Colonic mucosa (tissue), 4 donors: ENCODE data around the gene FGB. TPM values are rescaled to one million over a fixed set of nuclear protein-coding genes. Genes with fewer than 3 reads are reported as not detected.

Source experiments
- DNase-seq: peaks from one replicate; pipeline ENCODE4 v3.0.0-alpha.2; 2020
- H3K27ac ChIP-seq: fragments of 200-600 bp; one replicate; pipeline ENCODE4 v1.8.0; 2021
- H3K27me3 ChIP-seq: fragments of 200-600 bp; one replicate; pipeline ENCODE4 v1.8.0; 2021
- H3K36me3 ChIP-seq: fragments of 200-600 bp; one replicate; pipeline ENCODE4 v1.8.0; 2021
- H3K4me1 ChIP-seq: fragments of 200-600 bp; one replicate; pipeline ENCODE4 v1.8.0; 2021; ENCODE audit warnings: mild to moderate bottlenecking
- H3K4me3 ChIP-seq: fragments of 200-600 bp; one replicate; pipeline ENCODE4 v1.8.0; 2021
- H3K9ac ChIP-seq, 2 donors: one replicate each; pipeline ENCODE4 v1.7.0; 2013; ENCODE audit warnings: control low read depth in 2 of 2, low read depth in 2 of 2, low read length in 2 of 2
- H3K9me3 ChIP-seq: fragments of 200-600 bp; one replicate; pipeline ENCODE4 v1.8.0; 2021
- intact Hi-C: fragments of 100-400 bp; cut with DNase I; formaldehyde crosslinking; loops from one replicate; pipeline ENCODE4 v1.14.1; 2022
- total RNA-seq, 2 donors: library from RNA; stranded (reverse); fragmentation: NEBNext Ultra II Directional in 1 of 2; extraction: Animal tissue kit (Norgen Biotek cat#: 25700) in 1 of 2; gene quantifications; one replicate each; pipeline ENCODE4 v1.2.1, GENCODE V29; 2021
- TF ChIP-seq, protein P1 (sequence below): fragments of 200-600 bp; IDR thresholded peaks from one replicate; pipeline ENCODE4 v1.8.0; 2022; ENCODE audit warnings: antibody characterized with exemption, mild to moderate bottlenecking
- donor health status: healthy.
- donor health status: DM: no; HTN: no; CAD: no.
- donor health status: DM: no; HTN: no; CAD: no.

The FGB gene
- total RNA-seq: 1 to 10 TPM in 1 of 2 donors, under 1 TPM in 1; 0.13 to 6.2 TPM

GRCh38 chr4:154562697-154563254, at the start of gene FGB:
TSS of gene FGB (plus strand) at chr4:154563011. CDS start at chr4:154563019, 8 bp downstream.
- no peak for DNase-seq

GRCh38 chr4:154516318-154517029, 46.3 kb upstream of the FGB start:
- intact Hi-C loops: no loop called here
- TF ChIP-seq, protein P1, sequence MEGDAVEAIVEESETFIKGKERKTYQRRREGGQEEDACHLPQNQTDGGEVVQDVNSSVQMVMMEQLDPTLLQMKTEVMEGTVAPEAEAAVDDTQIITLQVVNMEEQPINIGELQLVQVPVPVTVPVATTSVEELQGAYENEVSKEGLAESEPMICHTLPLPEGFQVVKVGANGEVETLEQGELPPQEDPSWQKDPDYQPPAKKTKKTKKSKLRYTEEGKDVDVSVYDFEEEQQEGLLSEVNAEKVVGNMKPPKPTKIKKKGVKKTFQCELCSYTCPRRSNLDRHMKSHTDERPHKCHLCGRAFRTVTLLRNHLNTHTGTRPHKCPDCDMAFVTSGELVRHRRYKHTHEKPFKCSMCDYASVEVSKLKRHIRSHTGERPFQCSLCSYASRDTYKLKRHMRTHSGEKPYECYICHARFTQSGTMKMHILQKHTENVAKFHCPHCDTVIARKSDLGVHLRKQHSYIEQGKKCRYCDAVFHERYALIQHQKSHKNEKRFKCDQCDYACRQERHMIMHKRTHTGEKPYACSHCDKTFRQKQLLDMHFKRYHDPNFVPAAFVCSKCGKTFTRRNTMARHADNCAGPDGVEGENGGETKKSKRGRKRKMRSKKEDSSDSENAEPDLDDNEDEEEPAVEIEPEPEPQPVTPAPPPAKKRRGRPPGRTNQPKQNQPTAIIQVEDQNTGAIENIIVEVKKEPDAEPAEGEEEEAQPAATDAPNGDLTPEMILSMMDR: no peak

More at GRCh38 chr4:154562697-154563254, at the start of gene FGB:
- Histone ChIP-seq H3K27me3 (no peaks in the 10 kb centered on the region), H3K36me3 (no peaks in the 10 kb centered on the region), H3K4me1 (no peaks in the 10 kb centered on the region), H3K9me3 (no peaks in the 10 kb centered on the region), H3K9ac (no peak within 1 kb of the TSS), H3K27ac (no peak within 1 kb of the TSS), H3K4me3 (no peak within 1 kb of the TSS)
- TF ChIP-seq, protein P1: no peak
- intact Hi-C loops: no loop called here

GRCh38 chr4:154517591-154517990, 45.2 kb upstream of the FGB start:
- Histone ChIP-seq H3K9ac (no peak overlapping the region), H3K4me3 (no peak overlapping the region), H3K36me3 (no peaks in the 10 kb centered on the region), H3K9me3 (no peaks in the 10 kb centered on the region), H3K27me3 (no peaks in the 10 kb centered on the region), H3K4me1 (no peaks in the 10 kb centered on the region), H3K27ac (no peak overlapping the region)
- intact Hi-C loops: no loop called here
- TF ChIP-seq, protein P1: no peak
- DNase-seq: no peak

More at GRCh38 chr4:154516318-154517029, 46.3 kb upstream of the FGB start:
- no peaks in the 10 kb centered on the region for H3K9me3 ChIP-seq
- no peaks in the 10 kb centered on the region for H3K36me3 ChIP-seq
- no peak overlapping the region for H3K27ac ChIP-seq
- no peaks in the 10 kb centered on the region for H3K4me1 ChIP-seq
- no peaks in the 10 kb centered on the region for H3K27me3 ChIP-seq
- no peak for DNase-seq
- H3K9ac ChIP-seq: no peak overlapping the region
- H3K4me3 ChIP-seq: no peak overlapping the region

GRCh38 chr4:154519214-154519613, 43.6 kb upstream of the FGB start:
- TF ChIP-seq, protein P1: no peak
- intact Hi-C loops: no loop called here
- Histone ChIP-seq H3K9me3 (no peaks in the 10 kb centered on the region), H3K4me1 (no peaks in the 10 kb centered on the region), H3K36me3 (no peaks in the 10 kb centered on the region), H3K27ac (no peak overlapping the region), H3K4me3 (no peak overlapping the region), H3K27me3 (no peaks in the 10 kb centered on the region), H3K9ac (no peak overlapping the region)
- DNase-seq: no peak

- H3K9me3 ChIP-seq: no peaks in the 10 kb centered on the region
- no peaks in the 10 kb centered on the region for H3K4me1 ChIP-seq
- intact Hi-C loops: no loop called here
- H3K9ac ChIP-seq: no peak overlapping the region
- no peak overlapping the region for H3K4me3 ChIP-seq
- H3K36me3 ChIP-seq: no peaks in the 10 kb centered on the region
- no peak for DNase-seq
- TF ChIP-seq, protein P1: no peak
- H3K27me3 ChIP-seq: no peaks in the 10 kb centered on the region
- H3K27ac ChIP-seq: no peak overlapping the region
Observed at GRCh38 chr4:154521607-154522006, 41.2 kb upstream of the FGB start.
